ENCODE measurements around the gene AHCYL2. TPM values are rescaled to one million over a fixed set of nuclear protein-coding genes. Genes with fewer than 3 reads are reported as not detected.

The AHCYL2 gene
- total and polyA plus RNA-seq, 4 donors = 2.0 to 10.0 (median 3.6) TPM

DNA sequence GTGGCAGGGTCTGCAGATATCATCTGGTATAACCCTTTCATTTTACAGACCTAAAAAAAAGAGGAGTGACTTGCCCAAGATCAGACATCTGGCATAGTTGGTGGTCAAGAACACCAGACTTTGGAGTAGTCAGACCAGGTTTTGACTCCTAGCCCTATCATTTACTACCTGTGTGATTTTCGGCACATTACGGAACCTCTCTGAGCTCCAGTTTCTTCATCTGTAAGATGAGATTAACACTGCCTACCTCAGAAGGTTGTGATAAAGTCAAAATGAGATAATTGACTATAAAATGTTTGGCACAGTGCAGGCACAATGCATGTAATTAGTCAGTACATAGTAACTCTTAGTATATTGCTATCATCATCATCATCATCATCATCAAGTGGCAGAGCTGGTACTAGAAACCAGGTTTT, 210.6 kb downstream of the AHCYL2 start (continued):
- TF ChIP-seq, protein P1, sequence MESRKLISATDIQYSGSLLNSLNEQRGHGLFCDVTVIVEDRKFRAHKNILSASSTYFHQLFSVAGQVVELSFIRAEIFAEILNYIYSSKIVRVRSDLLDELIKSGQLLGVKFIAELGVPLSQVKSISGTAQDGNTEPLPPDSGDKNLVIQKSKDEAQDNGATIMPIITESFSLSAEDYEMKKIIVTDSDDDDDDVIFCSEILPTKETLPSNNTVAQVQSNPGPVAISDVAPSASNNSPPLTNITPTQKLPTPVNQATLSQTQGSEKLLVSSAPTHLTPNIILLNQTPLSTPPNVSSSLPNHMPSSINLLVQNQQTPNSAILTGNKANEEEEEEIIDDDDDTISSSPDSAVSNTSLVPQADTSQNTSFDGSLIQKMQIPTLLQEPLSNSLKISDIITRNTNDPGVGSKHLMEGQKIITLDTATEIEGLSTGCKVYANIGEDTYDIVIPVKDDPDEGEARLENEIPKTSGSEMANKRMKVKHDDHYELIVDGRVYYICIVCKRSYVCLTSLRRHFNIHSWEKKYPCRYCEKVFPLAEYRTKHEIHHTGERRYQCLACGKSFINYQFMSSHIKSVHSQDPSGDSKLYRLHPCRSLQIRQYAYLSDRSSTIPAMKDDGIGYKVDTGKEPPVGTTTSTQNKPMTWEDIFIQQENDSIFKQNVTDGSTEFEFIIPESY (IDR thresholded peaks at IDR 0.05) = no peak
- no peak for TF ChIP-seq HNF4G (IDR thresholded peaks at IDR 0.05)
- TF ChIP-seq GABPA (IDR thresholded peaks at IDR 0.05 in 1 of 2, conservative IDR thresholded peaks at IDR 0.05 in 1 of 2) = no peak
- TF ChIP-seq YY1 (IDR thresholded peaks at IDR 0.05) = no peak
- no peak for TF ChIP-seq FOXA1 (IDR thresholded peaks at IDR 0.05)
- TF ChIP-seq JUND (IDR thresholded peaks at IDR 0.05) = no peak
- no peak for TF ChIP-seq HNF4A (conservative IDR thresholded peaks at IDR 0.05)
- TF ChIP-seq, protein P2, sequence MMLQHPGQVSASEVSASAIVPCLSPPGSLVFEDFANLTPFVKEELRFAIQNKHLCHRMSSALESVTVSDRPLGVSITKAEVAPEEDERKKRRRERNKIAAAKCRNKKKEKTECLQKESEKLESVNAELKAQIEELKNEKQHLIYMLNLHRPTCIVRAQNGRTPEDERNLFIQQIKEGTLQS (IDR thresholded peaks at IDR 0.05) = no peak
- no peak for TF ChIP-seq SP1 (IDR thresholded peaks at IDR 0.05)

DNA sequence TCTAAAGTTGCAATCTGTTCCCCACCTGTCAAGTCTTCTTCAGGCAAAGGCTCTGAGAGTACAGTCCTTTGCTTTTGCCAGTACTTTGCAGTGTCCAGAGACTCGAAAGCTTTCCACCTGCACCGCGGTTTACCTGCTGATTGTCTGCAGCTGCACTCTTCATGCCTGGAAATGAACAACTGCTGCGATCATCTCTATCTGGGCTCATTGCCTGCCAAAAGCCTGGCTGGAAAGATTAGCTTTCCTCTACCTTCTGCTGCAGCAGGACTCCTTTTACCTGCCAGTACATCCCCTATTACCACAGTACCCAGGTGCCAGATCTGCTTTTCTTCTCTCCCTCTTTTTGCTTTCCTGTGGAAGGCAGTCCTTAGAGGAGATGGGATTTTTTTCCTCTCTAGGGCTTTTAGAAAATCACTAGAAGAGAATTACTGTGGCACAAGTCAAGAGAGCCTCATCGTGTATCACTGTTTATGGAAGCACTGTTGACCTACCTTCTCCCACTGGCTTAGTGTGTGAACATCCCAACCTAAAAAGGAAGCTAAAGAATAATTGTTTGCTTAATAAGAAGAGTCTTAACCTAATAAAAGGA, 211.6 kb downstream of the AHCYL2 start:
- Histone ChIP-seq H3K27ac (ENCODE audit: low read depth in 1 of 2, low read length in 2 of 2) (no peak overlapping the region), H3K9me3 (ENCODE audit: control insufficient read depth in 4 of 4, low read length in 3 of 4) (no peaks in the 10 kb centered on the region), H3K36me3 (ENCODE audit: control insufficient read depth in 4 of 4, insufficient read depth in 3 of 4, low read depth in 1 of 4, low read length in 3 of 4) (no peaks in the 10 kb centered on the region), H3K4me3 (ENCODE audit: low read depth in 1 of 3, low read length in 3 of 3) (no peak overlapping the region), H3K4me1 (ENCODE audit: control insufficient read depth in 4 of 4, insufficient read depth in 4 of 4, low read length in 3 of 4) (peaks cover 3 to 14% (median 12%) of the 10 kb centered on the region in 4 donors), H3K9ac (ENCODE audit: low read depth in 1 of 2, low read length in 2 of 2) (no peak overlapping the region), H3K27me3 (ENCODE audit: control insufficient read depth in 4 of 4, insufficient read depth in 4 of 4, low read length in 3 of 4) (no peaks in the 10 kb centered on the region)
- TF ChIP-seq YY1 (IDR thresholded peaks at IDR 0.05) (no peak), HNF4A (conservative IDR thresholded peaks at IDR 0.05) (no peak), EGR1 (IDR thresholded peaks at IDR 0.05; ENCODE audit: low read depth in 2 of 2) (no peak), RAD21 (IDR thresholded peaks at IDR 0.05) (no peak), GABPA (IDR thresholded peaks at IDR 0.05 in 1 of 2, conservative IDR thresholded peaks at IDR 0.05 in 1 of 2) (no peak), JUND (IDR thresholded peaks at IDR 0.05) (no peak), FOXA2 (IDR thresholded peaks at IDR 0.05) (no peak), HNF4G (IDR thresholded peaks at IDR 0.05) (no peak), FOXA1 (IDR thresholded peaks at IDR 0.05) (no peak), TAF1 (conservative IDR thresholded peaks at IDR 0.05) (no peak)
- TF ChIP-seq, protein P3, sequence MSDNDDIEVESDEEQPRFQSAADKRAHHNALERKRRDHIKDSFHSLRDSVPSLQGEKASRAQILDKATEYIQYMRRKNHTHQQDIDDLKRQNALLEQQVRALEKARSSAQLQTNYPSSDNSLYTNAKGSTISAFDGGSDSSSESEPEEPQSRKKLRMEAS (IDR thresholded peaks at IDR 0.05) = no peak
- TF ChIP-seq, protein P4, sequence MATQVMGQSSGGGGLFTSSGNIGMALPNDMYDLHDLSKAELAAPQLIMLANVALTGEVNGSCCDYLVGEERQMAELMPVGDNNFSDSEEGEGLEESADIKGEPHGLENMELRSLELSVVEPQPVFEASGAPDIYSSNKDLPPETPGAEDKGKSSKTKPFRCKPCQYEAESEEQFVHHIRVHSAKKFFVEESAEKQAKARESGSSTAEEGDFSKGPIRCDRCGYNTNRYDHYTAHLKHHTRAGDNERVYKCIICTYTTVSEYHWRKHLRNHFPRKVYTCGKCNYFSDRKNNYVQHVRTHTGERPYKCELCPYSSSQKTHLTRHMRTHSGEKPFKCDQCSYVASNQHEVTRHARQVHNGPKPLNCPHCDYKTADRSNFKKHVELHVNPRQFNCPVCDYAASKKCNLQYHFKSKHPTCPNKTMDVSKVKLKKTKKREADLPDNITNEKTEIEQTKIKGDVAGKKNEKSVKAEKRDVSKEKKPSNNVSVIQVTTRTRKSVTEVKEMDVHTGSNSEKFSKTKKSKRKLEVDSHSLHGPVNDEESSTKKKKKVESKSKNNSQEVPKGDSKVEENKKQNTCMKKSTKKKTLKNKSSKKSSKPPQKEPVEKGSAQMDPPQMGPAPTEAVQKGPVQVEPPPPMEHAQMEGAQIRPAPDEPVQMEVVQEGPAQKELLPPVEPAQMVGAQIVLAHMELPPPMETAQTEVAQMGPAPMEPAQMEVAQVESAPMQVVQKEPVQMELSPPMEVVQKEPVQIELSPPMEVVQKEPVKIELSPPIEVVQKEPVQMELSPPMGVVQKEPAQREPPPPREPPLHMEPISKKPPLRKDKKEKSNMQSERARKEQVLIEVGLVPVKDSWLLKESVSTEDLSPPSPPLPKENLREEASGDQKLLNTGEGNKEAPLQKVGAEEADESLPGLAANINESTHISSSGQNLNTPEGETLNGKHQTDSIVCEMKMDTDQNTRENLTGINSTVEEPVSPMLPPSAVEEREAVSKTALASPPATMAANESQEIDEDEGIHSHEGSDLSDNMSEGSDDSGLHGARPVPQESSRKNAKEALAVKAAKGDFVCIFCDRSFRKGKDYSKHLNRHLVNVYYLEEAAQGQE (IDR thresholded peaks at IDR 0.05) = no peak
- TF ChIP-seq, protein P5, sequence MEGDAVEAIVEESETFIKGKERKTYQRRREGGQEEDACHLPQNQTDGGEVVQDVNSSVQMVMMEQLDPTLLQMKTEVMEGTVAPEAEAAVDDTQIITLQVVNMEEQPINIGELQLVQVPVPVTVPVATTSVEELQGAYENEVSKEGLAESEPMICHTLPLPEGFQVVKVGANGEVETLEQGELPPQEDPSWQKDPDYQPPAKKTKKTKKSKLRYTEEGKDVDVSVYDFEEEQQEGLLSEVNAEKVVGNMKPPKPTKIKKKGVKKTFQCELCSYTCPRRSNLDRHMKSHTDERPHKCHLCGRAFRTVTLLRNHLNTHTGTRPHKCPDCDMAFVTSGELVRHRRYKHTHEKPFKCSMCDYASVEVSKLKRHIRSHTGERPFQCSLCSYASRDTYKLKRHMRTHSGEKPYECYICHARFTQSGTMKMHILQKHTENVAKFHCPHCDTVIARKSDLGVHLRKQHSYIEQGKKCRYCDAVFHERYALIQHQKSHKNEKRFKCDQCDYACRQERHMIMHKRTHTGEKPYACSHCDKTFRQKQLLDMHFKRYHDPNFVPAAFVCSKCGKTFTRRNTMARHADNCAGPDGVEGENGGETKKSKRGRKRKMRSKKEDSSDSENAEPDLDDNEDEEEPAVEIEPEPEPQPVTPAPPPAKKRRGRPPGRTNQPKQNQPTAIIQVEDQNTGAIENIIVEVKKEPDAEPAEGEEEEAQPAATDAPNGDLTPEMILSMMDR (IDR thresholded peaks at IDR 0.05; ENCODE audit: low read depth, low read length, missing input control) = no peak
- TF ChIP-seq, protein P1 (IDR thresholded peaks at IDR 0.05) = no peak
- 93% methylated on average over 5 of the region's 5 CpGs for WGBS
- DNase-seq (ENCODE audit: low spot score) = no peak
